Left ventricle myocardium inferior (tissue), 1 donor: ENCODE measurements around the gene PKIB. TPM values are rescaled to one million over a fixed set of nuclear protein-coding genes. Genes with fewer than 3 reads are reported as not detected.

ENCODE experiments used
- DNase-seq: peaks from one replicate; pipeline ENCODE4 v3.0.0-alpha.2; 2020
- H3K27ac ChIP-seq: fragments of 200-600 bp; replicated peaks from 2 replicates; pipeline ENCODE4 v1.8.0; 2021
- H3K27me3 ChIP-seq: fragments of 200-600 bp; 2 replicates; pipeline ENCODE4 v1.8.0; 2021; ENCODE audit warnings: low read depth
- H3K36me3 ChIP-seq: fragments of 200-600 bp; 2 replicates; pipeline ENCODE4 v1.8.0; 2021
- H3K4me1 ChIP-seq: fragments of 200-600 bp; 2 replicates; pipeline ENCODE4 v1.8.0; 2021
- H3K4me3 ChIP-seq: fragments of 200-600 bp; 2 replicates; pipeline ENCODE4 v1.8.0; 2021; ENCODE audit warnings: mild to moderate bottlenecking, moderate library complexity
- H3K9me3 ChIP-seq: fragments of 200-600 bp; replicated peaks from 2 replicates; pipeline ENCODE4 v1.8.0; 2021
- intact Hi-C: fragments of 100-400 bp; cut with micrococcal nuclease; formaldehyde crosslinking; loops from one replicate; pipeline ENCODE4 v1.11.0; 2022
- total RNA-seq: library from RNA; stranded (reverse); fragmentation: NEBNext Ultra II Directional; extraction: Animal tissue kit (Norgen Biotek cat#: 25700); gene quantifications from one replicate; pipeline ENCODE4 v1.2.1, GENCODE V29; 2021
- TF ChIP-seq, protein P1 (sequence below): fragments of 200-600 bp; IDR thresholded peaks from 2 replicates; pipeline ENCODE4 v1.8.0; 2021; ENCODE audit warnings: antibody characterized with exemption, mild to moderate bottlenecking, borderline replicate concordance
- donor health status: DM: no; HTN: yes; CAD: no; lungs with severe emphysema.

The PKIB gene
- total RNA-seq, 1 donor from 2014 or later = 0.30 TPM

- no peak overlapping the region for H3K27ac ChIP-seq
- intact Hi-C loops = loop anchor here (5.0 kb wide), 1 partner anchor 88 kb away; no protein-coding TSS in a partner anchor
- DNase-seq = no peak
- no peak overlapping the region for H3K4me3 ChIP-seq
- peaks cover 5% of the 10 kb centered on the region for H3K27me3 ChIP-seq
- peaks cover 2% of the 10 kb centered on the region for H3K4me1 ChIP-seq
- no peaks in the 10 kb centered on the region for H3K9me3 ChIP-seq
- no peaks in the 10 kb centered on the region for H3K36me3 ChIP-seq
- TF ChIP-seq, protein P1, sequence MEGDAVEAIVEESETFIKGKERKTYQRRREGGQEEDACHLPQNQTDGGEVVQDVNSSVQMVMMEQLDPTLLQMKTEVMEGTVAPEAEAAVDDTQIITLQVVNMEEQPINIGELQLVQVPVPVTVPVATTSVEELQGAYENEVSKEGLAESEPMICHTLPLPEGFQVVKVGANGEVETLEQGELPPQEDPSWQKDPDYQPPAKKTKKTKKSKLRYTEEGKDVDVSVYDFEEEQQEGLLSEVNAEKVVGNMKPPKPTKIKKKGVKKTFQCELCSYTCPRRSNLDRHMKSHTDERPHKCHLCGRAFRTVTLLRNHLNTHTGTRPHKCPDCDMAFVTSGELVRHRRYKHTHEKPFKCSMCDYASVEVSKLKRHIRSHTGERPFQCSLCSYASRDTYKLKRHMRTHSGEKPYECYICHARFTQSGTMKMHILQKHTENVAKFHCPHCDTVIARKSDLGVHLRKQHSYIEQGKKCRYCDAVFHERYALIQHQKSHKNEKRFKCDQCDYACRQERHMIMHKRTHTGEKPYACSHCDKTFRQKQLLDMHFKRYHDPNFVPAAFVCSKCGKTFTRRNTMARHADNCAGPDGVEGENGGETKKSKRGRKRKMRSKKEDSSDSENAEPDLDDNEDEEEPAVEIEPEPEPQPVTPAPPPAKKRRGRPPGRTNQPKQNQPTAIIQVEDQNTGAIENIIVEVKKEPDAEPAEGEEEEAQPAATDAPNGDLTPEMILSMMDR = no peak
Measured at GRCh38 chr6:122749451-122750050, 139.3 kb downstream of the PKIB start.

- Histone ChIP-seq H3K9me3 (no peaks in the 10 kb centered on the region), H3K36me3 (no peaks in the 10 kb centered on the region), H3K27ac (no peak overlapping the region), H3K4me1 (peaks cover 2% of the 10 kb centered on the region), H3K27me3 (peaks cover 6% of the 10 kb centered on the region), H3K4me3 (no peak overlapping the region)
- intact Hi-C loops = no loop called here
- TF ChIP-seq, protein P1 = no peak
- DNase-seq = no peak
Measured at GRCh38 chr6:122751326-122751725, 141.1 kb downstream of the PKIB start.

- Histone ChIP-seq H3K4me1 (peaks cover 2% of the 10 kb centered on the region), H3K27me3 (peaks cover 17% of the 10 kb centered on the region), H3K4me3 (no peak overlapping the region), H3K36me3 (no peaks in the 10 kb centered on the region), H3K27ac (no peak overlapping the region), H3K9me3 (no peaks in the 10 kb centered on the region)
- TF ChIP-seq, protein P1 = no peak
- DNase-seq = no peak
- intact Hi-C loops = no loop called here
Measured at GRCh38 chr6:122752459-122752858, 142.3 kb downstream of the PKIB start.

GRCh38 chr6:122753000-122753687 lies 142.9 kb downstream of the PKIB start:
- H3K27ac ChIP-seq = no peak overlapping the region
- no peak for DNase-seq
- H3K4me1 ChIP-seq = peaks cover 2% of the 10 kb centered on the region
- H3K4me3 ChIP-seq = peak overlapping the region; percentile 45
- intact Hi-C loops = no loop called here
- H3K27me3 ChIP-seq = peaks cover 24% of the 10 kb centered on the region
- no peaks in the 10 kb centered on the region for H3K9me3 ChIP-seq
- TF ChIP-seq, protein P1 = no peak
- H3K36me3 ChIP-seq = no peaks in the 10 kb centered on the region

DNA sequence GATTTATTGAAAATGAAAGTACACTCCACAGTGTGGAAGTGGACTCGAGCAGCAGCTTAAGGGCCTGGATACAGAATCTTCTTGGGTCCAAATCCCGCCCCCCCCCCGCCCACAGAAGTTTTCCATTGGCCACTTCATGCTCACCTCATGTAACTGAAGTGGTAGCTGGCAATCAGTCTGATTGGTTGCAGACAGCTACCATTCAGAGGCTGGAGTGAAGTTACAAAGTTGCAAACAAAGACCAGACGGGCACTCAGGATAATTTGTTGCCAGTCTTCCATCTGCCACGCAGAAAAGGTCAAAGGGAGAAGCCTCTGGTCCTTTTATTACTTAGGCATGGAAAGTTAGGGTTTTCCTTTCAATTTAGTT lies 143.5 kb downstream of the PKIB start:
- TF ChIP-seq, protein P1 = no peak
- no peaks in the 10 kb centered on the region for H3K9me3 ChIP-seq
- H3K4me3 ChIP-seq = peak overlapping the region; percentile 45
- peaks cover 2% of the 10 kb centered on the region for H3K4me1 ChIP-seq
- H3K27me3 ChIP-seq = peaks cover 24% of the 10 kb centered on the region
- intact Hi-C loops = no loop called here
- no peak overlapping the region for H3K27ac ChIP-seq
- H3K36me3 ChIP-seq = no peaks in the 10 kb centered on the region
- no peak for DNase-seq
